Smooth muscle cell (in vitro differentiated cells): ENCODE data around the gene RAB8B. TPM values are rescaled to one million over a fixed set of nuclear protein-coding genes. Genes with fewer than 3 reads are reported as not detected.

Experiments used
- DNase-seq: peaks from one replicate; lab custom pipeline; 2025; ENCODE audit not compliant: unreplicated experiment; lab: John Stamatoyannopoulos, UW
- H2AFZ ChIP-seq: fragments of 200-600 bp; sonication (generic); 2 replicates; pipeline ENCODE4 v1.6.0; 2016; ENCODE audit warnings: antibody characterized with exemption, low read depth, mild to moderate bottlenecking
- H3F3A ChIP-seq: fragments of 200-600 bp; sonication (generic); 2 replicates; pipeline ENCODE4 v1.6.0; 2017; ENCODE audit warnings: antibody characterized with exemption, low read depth
- H3K27ac ChIP-seq: fragments of 200-600 bp; sonication (generic); 2 replicates; pipeline ENCODE4 v1.5.1; 2016; ENCODE audit warnings: low read depth, mild to moderate bottlenecking
- H3K27me3 ChIP-seq: fragments of 200-600 bp; sonication (generic); 2 replicates; pipeline ENCODE4 v1.6.1; 2016; ENCODE audit warnings: low read depth, mild to moderate bottlenecking
- H3K36me3 ChIP-seq: fragments of 200-600 bp; sonication (generic); 2 replicates; pipeline ENCODE4 v1.5.1; 2016; ENCODE audit warnings: low read depth
- H3K4me1 ChIP-seq: fragments of 200-600 bp; sonication (generic); 2 replicates; pipeline ENCODE4 v1.5.1; 2016; ENCODE audit warnings: low read depth
- H3K4me2 ChIP-seq: fragments of 200-600 bp; sonication (generic); 2 replicates; pipeline ENCODE4 v1.6.0; 2016; ENCODE audit warnings: mild to moderate bottlenecking
- H3K4me3 ChIP-seq: fragments of 200-600 bp; sonication (generic); 2 replicates; pipeline ENCODE4 v1.5.1; 2016; ENCODE audit warnings: mild to moderate bottlenecking
- H3K79me2 ChIP-seq: fragments of 200-600 bp; sonication (generic); 2 replicates; pipeline ENCODE4 v1.6.0; 2016; ENCODE audit warnings: low read depth, mild to moderate bottlenecking
- H3K9ac ChIP-seq: fragments of 200-600 bp; sonication (generic); 2 replicates; pipeline ENCODE4 v1.6.0; 2016; ENCODE audit warnings: low read depth
- H3K9me3 ChIP-seq: fragments of 200-600 bp; sonication (generic); replicated peaks from 2 replicates; pipeline ENCODE4 v1.5.1; 2016; ENCODE audit warnings: low read depth
- H4K20me1 ChIP-seq: fragments of 200-600 bp; sonication (generic); 2 replicates; pipeline ENCODE4 v1.6.0; 2016; ENCODE audit warnings: low read depth
- WGBS: methylation state at CpG from one replicate; pipeline ENCODE4 v1.1.7; 2016; ENCODE audit warnings: low lambda C conversion rate; 5-methylcytosine and 5-hydroxymethylcytosine counted together
- polyA plus RNA-seq: library from polyadenylated mRNA; unstranded; fragments of >200 nt; fragmentation: Nextera tagmentation; extraction: Ambion mirVana; gene quantifications from 2 replicates; pipeline ENCODE4 v1.2.1, GENCODE V29; 2016
- total RNA-seq: library from RNA; depleted of rRNA; stranded (reverse); fragments of >200 nt; gene quantifications from 2 replicates; pipeline ENCODE4 v1.2.3, GENCODE V29; 2014
- TF ChIP-seq, protein P1 (sequence below): fragments of 200-600 bp; sonication (generic); IDR thresholded peaks from 2 replicates; pipeline ENCODE4 v1.5.1; 2017; ENCODE audit warnings: borderline replicate concordance, mild to moderate bottlenecking, antibody characterized with exemption; ENCODE audit not compliant: insufficient read depth, poor library complexity, severe bottlenecking

Gene RAB8B
- total and polyA plus RNA-seq, 2 experiments from 2014 or later = 11.5 to 34.7 TPM

- no peaks in the 10 kb centered on the region for H3K79me2 ChIP-seq
- H3K27ac ChIP-seq = no peak overlapping the region
- no peaks in the 10 kb centered on the region for H3F3A ChIP-seq
- no peaks in the 10 kb centered on the region for H3K4me1 ChIP-seq
- H4K20me1 ChIP-seq = peaks cover 6% of the 10 kb centered on the region
- H3K36me3 ChIP-seq = peaks cover 3% of the 10 kb centered on the region
- no peak overlapping the region for H3K4me3 ChIP-seq
- H3K9ac ChIP-seq = no peak overlapping the region
- 86% methylated on average over 3 of the region's 3 CpGs for WGBS
- no peaks in the 10 kb centered on the region for H3K27me3 ChIP-seq
- no peak overlapping the region for H2AFZ ChIP-seq
- TF ChIP-seq, protein P1, sequence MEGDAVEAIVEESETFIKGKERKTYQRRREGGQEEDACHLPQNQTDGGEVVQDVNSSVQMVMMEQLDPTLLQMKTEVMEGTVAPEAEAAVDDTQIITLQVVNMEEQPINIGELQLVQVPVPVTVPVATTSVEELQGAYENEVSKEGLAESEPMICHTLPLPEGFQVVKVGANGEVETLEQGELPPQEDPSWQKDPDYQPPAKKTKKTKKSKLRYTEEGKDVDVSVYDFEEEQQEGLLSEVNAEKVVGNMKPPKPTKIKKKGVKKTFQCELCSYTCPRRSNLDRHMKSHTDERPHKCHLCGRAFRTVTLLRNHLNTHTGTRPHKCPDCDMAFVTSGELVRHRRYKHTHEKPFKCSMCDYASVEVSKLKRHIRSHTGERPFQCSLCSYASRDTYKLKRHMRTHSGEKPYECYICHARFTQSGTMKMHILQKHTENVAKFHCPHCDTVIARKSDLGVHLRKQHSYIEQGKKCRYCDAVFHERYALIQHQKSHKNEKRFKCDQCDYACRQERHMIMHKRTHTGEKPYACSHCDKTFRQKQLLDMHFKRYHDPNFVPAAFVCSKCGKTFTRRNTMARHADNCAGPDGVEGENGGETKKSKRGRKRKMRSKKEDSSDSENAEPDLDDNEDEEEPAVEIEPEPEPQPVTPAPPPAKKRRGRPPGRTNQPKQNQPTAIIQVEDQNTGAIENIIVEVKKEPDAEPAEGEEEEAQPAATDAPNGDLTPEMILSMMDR = no peak
- no peak for DNase-seq
- no peaks in the 10 kb centered on the region for H3K9me3 ChIP-seq
- H3K4me2 ChIP-seq = no peak overlapping the region
Measured at GRCh38 chr15:63146684-63147083, 42.7 kb upstream of the RAB8B start.

DNA sequence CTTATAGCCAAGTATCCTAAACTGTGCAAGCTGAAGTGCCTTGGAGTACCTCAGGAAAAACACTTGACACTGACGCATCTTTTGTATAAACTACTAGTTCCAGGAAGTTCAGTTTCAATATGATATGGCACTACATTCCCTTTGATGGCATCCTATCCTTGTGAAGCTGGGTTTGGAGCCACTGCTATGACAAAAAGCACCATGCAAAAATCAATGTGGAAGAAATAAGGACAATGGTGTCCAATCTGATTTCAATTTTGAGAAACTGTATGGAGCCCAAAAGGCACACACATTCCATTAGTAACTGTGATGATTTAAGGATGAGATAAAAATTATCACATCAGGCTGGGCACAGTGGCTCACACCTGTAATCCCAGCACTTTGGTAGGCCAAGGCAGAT, 37.7 kb upstream of the RAB8B start:
- Histone ChIP-seq H3F3A (no peaks in the 10 kb centered on the region), H3K79me2 (peaks cover 31% of the 10 kb centered on the region), H3K9ac (no peak overlapping the region), H3K36me3 (peaks cover 10% of the 10 kb centered on the region), H3K9me3 (no peaks in the 10 kb centered on the region), H3K27ac (no peak overlapping the region), H4K20me1 (peaks cover 41% of the 10 kb centered on the region), H3K4me3 (no peak overlapping the region), H3K4me2 (no peak overlapping the region), H3K27me3 (no peaks in the 10 kb centered on the region), H2AFZ (no peak overlapping the region), H3K4me1 (peaks cover 7% of the 10 kb centered on the region)
- no peak for DNase-seq
- WGBS = 100% methylated on average over 1 of the region's 1 CpG
- TF ChIP-seq, protein P1 = no peak

GRCh38 chr15:63155486-63155885, 33.9 kb upstream of the RAB8B start:
- H3K4me3 ChIP-seq = peak overlapping the region; percentile 82
- H3K27me3 ChIP-seq = no peaks in the 10 kb centered on the region
- H3K4me1 ChIP-seq = peaks cover 10% of the 10 kb centered on the region
- H3F3A ChIP-seq = no peaks in the 10 kb centered on the region
- H3K4me2 ChIP-seq = peak overlapping the region; percentile 93
- 89% methylated on average over 3 of the region's 3 CpGs for WGBS
- peaks cover 41% of the 10 kb centered on the region for H4K20me1 ChIP-seq
- H3K36me3 ChIP-seq = peaks cover 7% of the 10 kb centered on the region
- H3K79me2 ChIP-seq = peaks cover 37% of the 10 kb centered on the region
- H2AFZ ChIP-seq = no peak overlapping the region
- TF ChIP-seq, protein P1 = no peak
- H3K9ac ChIP-seq = no peak overlapping the region
- no peaks in the 10 kb centered on the region for H3K9me3 ChIP-seq
- peak overlapping the region; percentile 97 for H3K27ac ChIP-seq
- DNase-seq = no peak

DNA sequence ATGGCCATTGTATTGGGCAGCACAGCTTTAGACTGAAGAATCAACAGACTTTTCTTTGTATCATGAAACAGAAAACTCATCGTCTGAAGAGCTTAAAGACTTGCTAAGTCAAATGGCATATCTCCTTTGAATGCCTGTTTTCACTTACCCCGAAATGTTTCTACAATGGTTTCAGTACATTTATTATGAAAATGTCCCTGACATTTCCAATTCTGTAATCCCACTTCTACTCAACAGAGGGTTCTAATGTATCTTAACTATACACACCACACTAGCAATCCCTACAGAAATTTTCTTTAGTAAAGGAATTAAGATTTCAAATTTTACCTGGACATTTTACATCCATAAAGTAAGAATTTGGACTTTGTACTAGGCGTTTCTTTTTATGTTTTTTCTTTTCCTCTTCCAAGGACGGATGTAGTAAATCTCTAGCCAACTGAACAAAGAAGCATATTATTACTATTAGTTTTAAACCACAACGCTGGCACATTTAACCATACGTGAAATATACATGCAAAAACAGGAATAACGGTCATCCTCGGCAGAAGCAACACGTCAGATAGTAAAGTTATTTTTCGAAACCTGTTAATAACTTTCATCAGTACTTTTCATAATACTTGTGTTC, 33.2 kb upstream of the RAB8B start:
- Histone ChIP-seq H4K20me1 (peaks cover 40% of the 10 kb centered on the region), H3F3A (no peaks in the 10 kb centered on the region), H3K4me1 (peaks cover 10% of the 10 kb centered on the region), H3K79me2 (peaks cover 37% of the 10 kb centered on the region), H3K36me3 (peaks cover 7% of the 10 kb centered on the region), H3K4me3 (peak overlapping the region; percentile 82), H3K9me3 (no peaks in the 10 kb centered on the region), H3K27me3 (no peaks in the 10 kb centered on the region), H3K9ac (peak overlapping the region; percentile 93), H2AFZ (peak overlapping the region; percentile 86), H3K27ac (peak overlapping the region; percentile 97), H3K4me2 (peak overlapping the region; percentile 93)
- DNase-seq = no peak
- WGBS = 15% methylated on average over 10 of the region's 10 CpGs
- TF ChIP-seq, protein P1 = no peak
